ENCODE data around the gene PLXNA2.

- TF ChIP-seq CTCF (IDR thresholded peaks at IDR 0.05) = no peak
- no peak for TF ChIP-seq POLR2A (IDR thresholded peaks at IDR 0.05; ENCODE audit: low read depth)
- no peak for TF ChIP-seq EP300 (IDR thresholded peaks at IDR 0.05)
- no peak for TF ChIP-seq POLR2AphosphoS5 (IDR thresholded peaks at IDR 0.05)
These were observed 110.8 kb downstream of the PLXNA2 start for GRCh38 chr1:208133355-208133754.
